Stomach (tissue), 9 donors: ENCODE measurements around the gene KCNG4. TPM values are rescaled to one million over a fixed set of nuclear protein-coding genes. Genes with fewer than 3 reads are reported as not detected.

Experiments
- DNase-seq, 2 donors: peaks; one replicate each; pipeline versions ENCODE4 v3.0.0 to v3.0.0-alpha.2; 2013 to 2019
- H3K27ac ChIP-seq, 5 donors: fragments of 200-600 bp in 4 of 5; sonication (generic) in 4 of 5; one replicate each; pipeline ENCODE4 v1.5.1; 2013 to 2019; ENCODE audit warnings: mild to moderate bottlenecking in 1 of 5, moderate library complexity in 1 of 5
- H3K27me3 ChIP-seq, 3 donors: fragments of 200-600 bp; sonication (generic); one replicate each; pipeline ENCODE4 v1.5.1; 2017 to 2019; ENCODE audit warnings: mixed run types in 1 of 3
- H3K36me3 ChIP-seq, 4 donors: fragments of 200-600 bp; sonication (generic); 1 replicate in 3 of 4; 2 replicates in 1 of 4; pipeline ENCODE4 v1.5.1; 2016 to 2019
- H3K4me1 ChIP-seq, 4 donors: fragments of 200-600 bp; sonication (generic); one replicate each; pipeline ENCODE4 v1.5.1; 2016 to 2019
- H3K4me3 ChIP-seq, 4 donors: fragments of 200-600 bp; sonication (generic) in 3 of 4; one replicate each; pipeline ENCODE4 v1.5.1; 2016 to 2019; ENCODE audit warnings: mild to moderate bottlenecking in 1 of 4
- H3K9me3 ChIP-seq, 4 donors: fragments of 200-600 bp; sonication (generic); one replicate each; pipeline ENCODE4 v1.5.1; 2016 to 2019
- CTCF ChIP-seq, 7 experiments: fragments of 450-650 bp in 4 of 7; fragments of 200-600 bp in 3 of 7; sonication (generic) in 3 of 7; IDR thresholded peaks; one replicate each; pipeline ENCODE4 v1.5.1; 2016 to 2019; ENCODE audit warnings: antibody characterized with exemption in 7 of 7, control low read depth in 2 of 7, mild to moderate bottlenecking in 1 of 7
- EP300 ChIP-seq: sonication (generic); formaldehyde crosslinking; IDR thresholded peaks from one replicate; pipeline ENCODE4 v1.6.1; 2017; ENCODE audit warnings: antibody characterized with exemption
- POLR2A ChIP-seq, 4 donors: fragments of 450-650 bp; IDR thresholded peaks; one replicate each; pipeline ENCODE4 v1.6.1; 2016; ENCODE audit warnings: antibody characterized with exemption in 4 of 4, control low read depth in 2 of 4, mild to moderate bottlenecking in 1 of 4, moderate library complexity in 1 of 4
- POLR2AphosphoS5 ChIP-seq, 3 donors: sonication (generic); formaldehyde crosslinking; IDR thresholded peaks; one replicate each; pipeline ENCODE4 v1.6.1; 2016; ENCODE audit warnings: antibody characterized with exemption in 3 of 3
- WGBS, 5 donors: extraction: QIAGEN DNeasy Blood & Tissue Kit in 3 of 5; methylation state at CpG; one replicate each; pipeline versions ENCODE4 v1.1.5 to v1.1.7; 2013 to 2018; 5-methylcytosine and 5-hydroxymethylcytosine counted together
- intact Hi-C: fragments of 100-400 bp; cut with DNase I; formaldehyde crosslinking; loops from one replicate; pipeline ENCODE4 v1.15.1; 2023; ENCODE audit warnings: low total_unique reads
- polyA plus RNA-seq, 3 donors: library from polyadenylated mRNA; stranded (reverse); fragments of 200-250 nt; gene quantifications; one replicate each; pipeline ENCODE4 v1.2.3, GENCODE V29; 2013
- total RNA-seq, 5 donors: library from RNA; depleted of rRNA; stranded (reverse); fragments of >200 nt; gene quantifications; one replicate each; pipeline versions ENCODE4 v1.1.0 to v1.2.3, GENCODE V29; 2014 to 2016
- donor health status: healthy with polysubstance abuse.
- donor health status: Bipolar disorder and iron deficiency.
- donor health status: healthy.

The KCNG4 gene
- total and polyA plus RNA-seq, 8 donors = not detected

GRCh38 chr16:84212631-84213030, 27.2 kb downstream of the KCNG4 start:
- no peak for DNase-seq
- H3K27me3 ChIP-seq = no peaks in the 10 kb centered on the region
- H3K9me3 ChIP-seq = no peaks in the 10 kb centered on the region
- no peak overlapping the region for H3K27ac ChIP-seq
- WGBS, 5 donors = 82 to 92% (median 88%) methylated on average over 4 of the region's 4 CpGs
- no peaks in the 10 kb centered on the region for H3K4me1 ChIP-seq
- H3K36me3 ChIP-seq = no peaks in the 10 kb centered on the region
- intact Hi-C loops = no loop called here
- TF ChIP-seq POLR2AphosphoS5 (IDR thresholded peaks at IDR 0.05) (no peak), CTCF (IDR thresholded peaks at IDR 0.05) (no peak), POLR2A (IDR thresholded peaks at IDR 0.05) (no peak), EP300 (no peak)
- H3K4me3 ChIP-seq = no peak overlapping the region

- 41 to 49% (median 47%) methylated on average over 4 of the region's 4 CpGs for WGBS, 5 donors
Observed at GRCh38 chr16:84212154-84212553, 27.7 kb downstream of the KCNG4 start.

GRCh38 chr16:84209989-84210388, 29.8 kb downstream of the KCNG4 start:
- 75 to 80% (median 77%) methylated on average over 2 of the region's 2 CpGs for WGBS, 5 donors
- H3K36me3 ChIP-seq = no peaks in the 10 kb centered on the region
- no peak for DNase-seq
- no peaks in the 10 kb centered on the region for H3K27me3 ChIP-seq
- H3K27ac ChIP-seq = no peak overlapping the region
- TF ChIP-seq CTCF (IDR thresholded peaks at IDR 0.05) (no peak), POLR2AphosphoS5 (IDR thresholded peaks at IDR 0.05) (no peak), POLR2A (IDR thresholded peaks at IDR 0.05) (no peak), EP300 (no peak)
- H3K4me3 ChIP-seq = no peak overlapping the region
- H3K4me1 ChIP-seq = no peaks in the 10 kb centered on the region
- intact Hi-C loops = no loop called here
- no peaks in the 10 kb centered on the region for H3K9me3 ChIP-seq

More at GRCh38 chr16:84212154-84212553, 27.7 kb downstream of the KCNG4 start:
- Histone ChIP-seq H3K9me3 (no peaks in the 10 kb centered on the region), H3K4me3 (no peak overlapping the region), H3K27ac (no peak overlapping the region), H3K27me3 (no peaks in the 10 kb centered on the region), H3K4me1 (no peaks in the 10 kb centered on the region), H3K36me3 (no peaks in the 10 kb centered on the region)
- TF ChIP-seq CTCF (IDR thresholded peaks at IDR 0.05) (no peak), POLR2A (IDR thresholded peaks at IDR 0.05) (no peak), EP300 (no peak), POLR2AphosphoS5 (IDR thresholded peaks at IDR 0.05) (no peak)
- intact Hi-C loops = no loop called here
- DNase-seq = no peak

GRCh38 chr16:84207879-84208278, 31.9 kb downstream of the KCNG4 start:
- no peaks in the 10 kb centered on the region for H3K4me1 ChIP-seq
- WGBS, 5 donors = 57 to 75% (median 61%) methylated on average over 4 to 8 of the region's 8 CpGs
- no peaks in the 10 kb centered on the region for H3K36me3 ChIP-seq
- intact Hi-C loops = no loop called here
- no peak for DNase-seq
- no peak overlapping the region for H3K4me3 ChIP-seq
- H3K27ac ChIP-seq = no peak overlapping the region
- TF ChIP-seq POLR2A (IDR thresholded peaks at IDR 0.05) (no peak), CTCF (IDR thresholded peaks at IDR 0.05) (no peak), POLR2AphosphoS5 (IDR thresholded peaks at IDR 0.05) (no peak), EP300 (no peak)
- H3K27me3 ChIP-seq = peaks cover 0 to 6% (median 0%) of the 10 kb centered on the region in 3 donors
- H3K9me3 ChIP-seq = no peaks in the 10 kb centered on the region
